HG03045 (cell line): ENCODE measurements around the gene CD47.

Experiments used
- ATAC-seq: cut with Tn5 transposase; IDR thresholded peaks from one replicate; pipeline ENCODE4 v1.9.1; 2021; ENCODE audit warnings: mild to moderate bottlenecking, moderate library complexity; ENCODE audit not compliant: unreplicated experiment

CD47 gene

GRCh38 chr3:108021131-108021530 is 69.7 kb downstream of the CD47 start:
- no peak for ATAC-seq

GRCh38 chr3:108018552-108018951 is 72.3 kb downstream of the CD47 start:
- ATAC-seq, result no peak

GRCh38 chr3:108017587-108017986 is 73.2 kb downstream of the CD47 start:
- ATAC-seq, result no peak

- ATAC-seq, result no peak
Observed at GRCh38 chr3:108014943-108015342, 75.9 kb downstream of the CD47 start.

- no peak for ATAC-seq
Observed at GRCh38 chr3:108013141-108014055, 77.4 kb downstream of the CD47 start.

GRCh38 chr3:108012304-108012703 is 78.5 kb downstream of the CD47 start:
- ATAC-seq, result no peak

GRCh38 chr3:108011616-108012015 is 79.2 kb downstream of the CD47 start:
- no peak for ATAC-seq

- no peak for ATAC-seq
Observed at GRCh38 chr3:108008931-108009639, 81.7 kb downstream of the CD47 start.

- no peak for ATAC-seq
Observed at GRCh38 chr3:108008106-108008505, 82.7 kb downstream of the CD47 start.

- no peak for ATAC-seq
Observed at GRCh38 chr3:108006881-108007331, 83.9 kb downstream of the CD47 start.

- ATAC-seq, result no peak
Observed at GRCh38 chr3:108006077-108006771, 84.6 kb downstream of the CD47 start.

- no peak for ATAC-seq
Observed at GRCh38 chr3:108004647-108005046, 86.2 kb downstream of the CD47 start.

- ATAC-seq, result no peak
Observed at GRCh38 chr3:108001457-108001856, 89.4 kb downstream of the CD47 start.

GRCh38 chr3:107999215-107999775 is 91.5 kb downstream of the CD47 start:
- no peak for ATAC-seq

GRCh38 chr3:107997671-107998070 is 93.2 kb downstream of the CD47 start:
- no peak for ATAC-seq

- no peak for ATAC-seq
Observed at GRCh38 chr3:107995823-107996222, 95.0 kb downstream of the CD47 start.

- ATAC-seq, result no peak
Observed at GRCh38 chr3:107994956-107995715, 95.7 kb downstream of the CD47 start.

- ATAC-seq, result no peak
Observed at GRCh38 chr3:107994181-107994580, 96.7 kb downstream of the CD47 start.

- no peak for ATAC-seq
Observed at GRCh38 chr3:107993771-107994170, 97.1 kb downstream of the CD47 start.
